NOMO-1 treated with DMSO at 0.1 percent for 48 hours (cell line): ENCODE data around the gene C2CD3.

Source experiments
- DNase-seq: peaks from one replicate; lab custom pipeline; 2025; ENCODE audit not compliant: unreplicated experiment; lab: John Stamatoyannopoulos, UW

C2CD3 gene

GRCh38 chr11:74170694-74171629 lies at the start of gene C2CD3, which contains the start of gene PPME1:
C2CD3 (minus strand) TSS chr11:74171002; CDS start chr11:74170792, 210 bp downstream.
PPME1 (plus strand) TSS chr11:74171289; CDS start chr11:74171422, 133 bp downstream.
- DNase-seq = peak; percentile 100

- DNase-seq = no peak
Measured at GRCh38 chr11:74220376-74220775, 49.6 kb upstream of the C2CD3 start.

- DNase-seq = no peak
Measured at GRCh38 chr11:74212533-74212932, 41.7 kb upstream of the C2CD3 start.

- DNase-seq = no peak
Measured at GRCh38 chr11:74208507-74208906, 37.7 kb upstream of the C2CD3 start.

GRCh38 chr11:74206746-74207145 lies 35.9 kb upstream of the C2CD3 start:
- DNase-seq = no peak

- no peak for DNase-seq
Measured at GRCh38 chr11:74205181-74205580, 34.4 kb upstream of the C2CD3 start.

GRCh38 chr11:74204701-74205100 lies 33.9 kb upstream of the C2CD3 start:
- DNase-seq = no peak

GRCh38 chr11:74203966-74204365 lies 33.2 kb upstream of the C2CD3 start:
- no peak for DNase-seq

- no peak for DNase-seq
Measured at GRCh38 chr11:74196781-74197486, 26.1 kb upstream of the C2CD3 start.

GRCh38 chr11:74195828-74196227 lies 25.0 kb upstream of the C2CD3 start:
- DNase-seq = peak; percentile 34

GRCh38 chr11:74185695-74186094 lies 14.9 kb upstream of the C2CD3 start:
- no peak for DNase-seq

- no peak for DNase-seq
Measured at GRCh38 chr11:74185285-74185684, 14.5 kb upstream of the C2CD3 start.

GRCh38 chr11:74182635-74183034 lies 11.8 kb upstream of the C2CD3 start:
- DNase-seq = no peak

GRCh38 chr11:74179234-74180052 lies 8.6 kb upstream of the C2CD3 start:
- DNase-seq = no peak

- no peak for DNase-seq
Measured at GRCh38 chr11:74175920-74176319, 5.1 kb upstream of the C2CD3 start.

GRCh38 chr11:74171997-74172396 lies 1.2 kb upstream of the C2CD3 start:
- DNase-seq = no peak

GRCh38 chr11:74171630-74171968 lies 797 bp upstream of the C2CD3 start:
- no peak for DNase-seq

GRCh38 chr11:74169738-74170458 lies 904 bp downstream of the C2CD3 start:
- DNase-seq = no peak

GRCh38 chr11:74168838-74169237 lies 2.0 kb downstream of the C2CD3 start:
- DNase-seq = no peak

GRCh38 chr11:74162681-74163467 lies 7.9 kb downstream of the C2CD3 start:
- no peak for DNase-seq
